Myocyte (in vitro differentiated cells): ENCODE results near the gene SMIM21. TPM values are rescaled to one million over a fixed set of nuclear protein-coding genes. Genes with fewer than 3 reads are reported as not detected.

Experiments
- DNase-seq: peaks from one replicate; pipeline ENCODE4 v3.0.0-alpha.2; 2012; ENCODE audit warnings: low read depth
- polyA plus RNA-seq: library from polyadenylated mRNA; unstranded; fragments of >200 nt; gene quantifications from one replicate; pipeline ENCODE4 v1.2.1, GENCODE V29; 2012; ENCODE audit warnings: missing spikeins
- total RNA-seq: library from RNA; depleted of rRNA; stranded (reverse); fragments of >200 nt; gene quantifications from 2 replicates; pipeline ENCODE4 v1.2.3, GENCODE V29; 2014

Gene SMIM21
- total RNA-seq: not detected in 2 replicates
- polyA plus RNA-seq: not detected

DNA sequence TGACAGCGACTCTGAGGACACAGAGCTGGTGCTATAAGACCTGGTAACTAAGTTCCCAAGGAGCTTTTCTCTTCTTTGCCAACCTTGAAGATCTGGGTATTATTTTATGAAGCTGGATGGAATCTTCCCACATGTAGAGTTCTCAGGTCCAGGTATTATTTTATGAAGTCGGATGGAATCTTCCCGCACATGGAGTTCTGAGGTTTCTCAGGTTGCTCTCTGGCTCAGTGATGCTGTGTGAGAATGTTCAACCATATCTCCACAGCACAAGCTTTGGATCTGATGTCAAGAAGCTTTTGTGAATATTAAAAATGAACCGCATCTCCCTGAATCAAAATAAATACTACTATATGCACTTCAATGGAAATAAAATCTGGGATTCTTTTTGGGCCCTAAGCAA lies at the start of gene SMIM21:
Gene SMIM21 (minus strand): TSS at position 101 of the 400 bp plus-strand sequence. CDS start 140 bp downstream, outside the sequence.
- DNase-seq: no peak

DNA sequence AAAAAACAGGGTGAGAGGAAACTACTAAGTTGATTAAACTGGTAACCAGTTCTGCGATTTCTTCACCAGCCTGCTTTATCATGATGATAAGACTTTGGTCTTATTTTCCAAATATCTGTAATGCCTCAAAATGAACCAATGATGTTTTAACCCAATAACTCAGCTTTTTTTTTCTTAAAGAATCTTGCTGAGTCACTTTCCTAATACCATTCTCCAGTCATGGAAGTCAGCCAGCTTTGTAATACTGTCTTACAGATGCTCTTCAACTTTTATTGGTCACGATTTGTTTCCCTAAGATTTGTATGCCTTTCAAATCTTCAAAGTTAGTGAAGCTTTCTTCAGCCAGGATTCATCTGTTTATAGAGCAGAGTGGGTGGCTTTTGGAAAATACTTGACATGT lies 47.7 kb upstream of the SMIM21 start:
- DNase-seq: peak; percentile 81

DNA sequence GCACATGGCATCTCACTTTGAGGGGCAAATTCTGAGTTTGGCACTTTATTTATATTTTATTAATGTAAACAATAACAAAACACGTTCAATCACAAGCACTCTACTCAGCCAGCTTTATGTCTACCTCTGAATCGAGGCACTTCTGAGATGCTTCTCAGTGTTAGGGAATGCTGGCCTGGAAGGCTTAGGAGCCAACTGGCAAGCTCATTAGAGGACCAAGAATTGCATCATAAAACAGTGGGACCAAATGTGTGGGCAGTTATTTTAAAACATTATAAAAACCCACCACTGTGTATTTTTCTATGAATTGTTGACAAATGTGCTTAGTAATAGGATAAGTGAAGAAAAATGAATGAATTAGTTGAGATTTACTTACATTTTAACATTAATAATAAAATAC lies 46.8 kb upstream of the SMIM21 start:
- DNase-seq: peak; percentile 27

DNA sequence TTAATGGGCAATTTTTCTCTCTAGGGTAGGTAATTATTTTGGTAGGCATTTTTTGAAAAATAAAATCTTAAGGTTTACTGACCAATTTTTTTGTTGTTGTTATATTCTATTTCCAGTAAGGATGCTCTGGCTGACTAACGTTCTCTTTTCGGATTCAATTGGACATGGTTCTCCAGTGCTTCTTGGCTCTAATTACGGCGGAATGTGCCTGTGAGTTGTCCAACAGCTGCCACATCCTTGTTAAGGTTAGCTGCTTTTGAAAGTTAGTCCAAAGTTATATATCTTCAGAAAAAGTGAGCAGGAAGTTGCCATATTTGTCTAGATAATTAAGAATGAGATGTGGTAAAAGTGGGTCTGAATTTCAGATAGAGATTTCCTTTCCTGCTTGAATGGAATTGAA lies 45.8 kb upstream of the SMIM21 start:
- peak; percentile 75 for DNase-seq

DNA sequence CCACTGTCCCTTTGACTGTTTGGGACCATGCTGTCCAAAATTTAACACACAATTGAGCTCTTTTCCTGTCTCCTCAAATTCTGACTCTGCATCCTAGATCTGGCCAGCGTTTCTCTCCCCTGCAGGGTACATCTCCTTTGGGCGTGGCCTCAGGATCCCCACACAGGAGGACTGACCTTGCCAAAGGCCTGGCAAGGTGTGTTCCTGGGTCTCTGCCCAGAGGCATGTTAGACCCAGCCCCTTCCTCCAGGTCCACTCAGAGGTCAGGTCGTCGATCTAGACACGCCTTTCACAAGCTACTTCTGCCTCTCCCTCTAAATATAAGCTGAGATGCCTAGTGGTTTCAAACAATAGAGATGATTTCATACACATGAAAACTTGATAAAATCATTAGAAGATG lies 45.4 kb upstream of the SMIM21 start:
- DNase-seq: peak; percentile 24

DNA sequence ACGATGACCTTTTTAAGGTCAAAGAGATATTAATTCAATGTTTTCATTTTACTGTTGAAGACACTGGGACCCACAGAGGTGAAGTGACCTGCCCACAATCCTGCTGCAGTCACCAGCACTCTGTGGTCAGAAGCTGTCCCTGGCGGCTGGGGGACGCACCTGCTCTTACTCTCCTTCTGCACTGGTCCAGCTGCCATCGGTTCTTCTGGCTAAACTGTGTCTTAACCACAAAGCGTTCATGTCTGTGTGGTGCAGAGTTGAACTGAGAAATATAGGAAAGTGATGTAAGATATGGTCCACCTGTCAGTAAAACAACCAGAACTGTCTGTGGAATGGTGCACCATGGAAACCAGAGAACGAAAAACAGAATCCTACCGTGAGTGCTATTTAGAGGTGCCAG lies 44.9 kb upstream of the SMIM21 start:
- peak; percentile 91 for DNase-seq

DNA sequence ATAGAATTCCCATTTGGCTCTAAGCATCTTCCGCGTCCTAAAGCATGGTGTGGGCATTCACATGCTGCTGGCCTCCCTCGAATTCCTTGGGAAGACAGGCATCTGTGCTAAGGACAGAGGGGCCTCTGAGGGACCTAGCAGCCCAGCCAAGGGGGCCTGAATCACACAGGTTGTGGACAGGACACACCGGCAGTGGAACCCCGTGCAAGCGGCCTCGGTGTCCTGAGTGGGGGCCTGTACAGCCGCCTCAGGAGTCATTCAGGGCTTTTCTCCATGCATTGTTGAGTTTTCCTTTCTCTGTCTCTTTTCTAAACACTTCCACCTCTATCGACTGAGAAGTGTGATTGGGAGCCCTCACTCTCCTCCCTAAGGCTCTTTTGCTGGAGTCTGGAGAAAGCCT lies 44.3 kb upstream of the SMIM21 start:
- no peak for DNase-seq

DNA sequence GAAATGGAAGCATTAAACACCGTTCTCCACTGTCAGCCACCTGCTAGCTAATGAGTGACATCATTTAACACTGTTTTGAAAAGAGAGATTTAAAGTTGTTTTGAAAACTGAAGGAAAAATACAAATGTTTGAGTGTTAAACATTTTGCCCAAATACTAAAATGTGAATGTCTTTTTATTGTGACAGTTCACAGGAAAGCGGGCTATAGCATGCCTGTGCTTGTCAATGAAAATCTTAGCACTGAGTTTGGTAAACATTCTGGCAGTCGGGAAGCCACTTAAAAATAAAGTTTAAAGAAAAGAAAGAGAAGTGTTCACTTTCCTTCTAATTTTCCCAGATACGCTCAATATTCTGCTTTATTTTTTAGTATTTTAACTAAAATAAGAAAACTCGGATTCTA lies 40.3 kb upstream of the SMIM21 start:
- DNase-seq: no peak

DNA sequence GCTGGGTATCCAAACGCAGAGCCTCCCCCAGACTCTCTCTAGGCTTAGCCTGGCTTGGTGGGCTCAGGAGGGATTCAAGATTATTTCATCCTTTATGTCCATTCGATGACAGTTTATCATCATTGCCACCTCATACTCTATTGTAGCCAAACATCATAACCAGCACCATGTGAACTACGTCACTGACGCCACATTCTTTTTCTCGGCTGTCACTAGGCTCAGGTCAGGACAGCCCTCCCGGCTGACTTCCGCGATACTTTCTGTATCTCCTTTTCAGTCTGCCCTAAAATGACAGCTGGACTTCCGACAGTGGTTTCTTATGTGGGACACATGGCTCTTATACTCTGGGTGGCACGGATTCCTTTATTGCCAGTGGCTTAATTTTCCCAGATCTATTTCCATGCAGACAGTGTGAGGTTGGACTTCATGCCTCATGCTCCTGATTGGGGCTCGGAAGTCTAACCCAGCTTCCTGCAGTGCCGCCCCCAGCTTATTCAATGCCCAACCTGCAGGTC lies 39.8 kb upstream of the SMIM21 start:
- peak; percentile 61 for DNase-seq

DNA sequence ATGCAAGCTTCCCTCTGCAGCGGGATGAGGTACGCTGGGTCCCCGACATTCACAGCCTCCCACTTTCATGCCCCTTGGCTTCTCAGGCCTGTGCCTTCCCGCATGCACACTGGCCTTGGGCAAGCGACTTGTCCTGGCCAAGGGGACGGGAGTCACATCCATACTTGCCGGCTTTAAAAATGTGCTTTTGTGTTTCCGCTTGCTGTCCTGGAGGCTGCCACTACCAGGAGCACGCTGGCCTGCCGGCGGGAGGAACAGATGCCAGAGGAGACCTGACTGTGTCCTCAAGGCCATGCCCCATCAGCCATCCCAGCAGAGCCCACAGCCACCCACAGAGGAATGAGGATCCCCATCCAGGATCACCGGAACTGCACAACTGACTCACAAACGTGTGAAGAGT lies 36.9 kb upstream of the SMIM21 start:
- DNase-seq: no peak

DNA sequence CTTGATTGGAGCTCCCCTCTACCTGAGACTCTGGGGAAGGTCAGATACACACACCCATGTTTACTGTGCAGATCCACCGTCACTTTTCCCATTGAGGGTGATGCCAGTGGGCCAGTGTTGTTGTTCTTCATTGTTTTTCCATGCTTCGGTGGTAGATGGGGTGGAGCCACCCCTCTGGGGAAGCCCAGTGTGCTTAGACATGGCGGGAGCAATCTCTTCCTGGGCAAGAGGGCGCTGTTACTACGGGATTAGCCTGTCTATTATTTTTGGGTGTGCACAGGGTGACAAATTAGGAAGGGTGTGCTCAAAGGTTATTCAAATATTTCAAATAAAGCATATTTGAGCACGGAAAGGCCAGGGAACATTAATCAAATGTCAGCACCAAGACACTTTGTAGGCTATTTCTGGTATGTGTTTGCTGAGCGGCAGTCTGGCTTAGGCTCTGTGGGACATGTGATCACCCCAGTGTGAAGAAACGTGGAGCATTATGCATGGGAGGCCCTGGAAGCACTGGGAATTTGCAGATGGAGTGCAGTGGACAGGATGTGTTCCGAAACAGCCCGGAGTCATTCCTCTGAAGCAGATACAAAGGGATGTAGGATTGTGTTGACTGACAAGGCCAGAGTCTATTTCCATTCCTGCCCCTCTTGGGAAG lies 34.8 kb upstream of the SMIM21 start:
- DNase-seq: no peak

DNA sequence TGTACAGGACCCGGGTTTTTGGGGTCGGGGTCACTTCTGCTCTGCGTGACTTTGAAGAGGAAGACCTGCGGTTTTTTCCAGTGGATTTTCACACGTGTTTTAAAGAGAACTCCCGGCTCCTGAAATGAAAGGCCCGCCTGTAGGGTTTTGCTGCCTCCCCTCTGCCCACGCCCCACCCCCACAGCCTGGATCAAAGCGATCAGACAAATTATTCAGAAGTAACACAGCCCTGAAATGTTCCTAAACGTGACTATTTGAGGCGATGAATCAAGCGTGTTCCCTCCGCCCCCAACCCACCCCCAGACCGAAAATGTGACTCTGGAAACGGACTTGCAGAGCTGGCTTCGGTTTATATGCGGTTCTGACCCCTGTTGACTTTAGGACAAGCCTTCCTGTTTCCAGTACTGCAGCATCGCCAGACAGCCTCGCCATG lies 28.7 kb upstream of the SMIM21 start:
- DNase-seq: no peak

DNA sequence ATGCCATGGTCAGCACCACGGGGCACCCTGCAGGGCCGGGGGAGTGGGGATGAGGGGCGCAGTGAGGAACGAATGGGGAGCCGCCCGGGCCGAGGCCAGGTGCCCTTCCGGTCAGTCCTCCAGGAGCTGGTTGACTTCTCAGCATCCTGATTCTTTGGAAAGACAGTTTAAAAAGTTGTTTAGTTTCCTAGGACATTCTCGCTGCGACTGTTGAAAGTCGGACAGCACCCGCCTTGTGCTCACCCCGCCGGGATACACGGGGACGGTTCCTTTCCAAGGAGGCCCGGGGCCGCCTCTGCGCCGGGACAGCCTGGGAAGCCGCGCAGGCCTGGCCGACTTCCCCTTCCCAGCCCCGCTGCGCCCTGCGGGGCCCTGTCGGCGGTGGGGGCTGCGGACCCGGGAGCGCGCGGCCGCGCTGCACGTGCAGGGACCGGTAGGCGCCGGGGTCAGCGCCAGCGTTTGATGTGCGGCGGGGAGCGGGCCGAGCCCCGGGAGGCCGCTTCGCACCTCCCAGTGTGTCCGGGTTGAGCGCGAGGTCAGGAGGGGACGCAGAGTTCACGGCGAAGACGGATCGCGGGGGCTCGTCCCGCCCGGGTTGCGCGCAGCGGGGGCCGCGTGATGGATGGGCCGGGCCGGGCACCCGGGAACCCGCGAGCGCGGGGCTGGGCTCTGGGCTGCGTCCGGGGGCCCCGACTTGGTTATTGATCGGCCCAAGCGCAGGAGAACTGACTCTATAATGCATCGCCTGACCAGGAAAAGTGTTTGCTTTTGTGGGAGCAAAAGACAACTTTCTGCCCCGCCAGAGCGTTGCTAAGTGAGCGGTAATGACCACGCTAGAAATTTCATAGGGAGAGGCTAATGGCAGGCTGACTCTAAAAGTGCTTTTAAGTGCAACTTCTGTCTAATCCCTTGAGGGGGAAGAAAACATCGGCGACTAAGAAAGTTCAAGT lies 28.0 kb upstream of the SMIM21 start:
- DNase-seq: no peak

DNA sequence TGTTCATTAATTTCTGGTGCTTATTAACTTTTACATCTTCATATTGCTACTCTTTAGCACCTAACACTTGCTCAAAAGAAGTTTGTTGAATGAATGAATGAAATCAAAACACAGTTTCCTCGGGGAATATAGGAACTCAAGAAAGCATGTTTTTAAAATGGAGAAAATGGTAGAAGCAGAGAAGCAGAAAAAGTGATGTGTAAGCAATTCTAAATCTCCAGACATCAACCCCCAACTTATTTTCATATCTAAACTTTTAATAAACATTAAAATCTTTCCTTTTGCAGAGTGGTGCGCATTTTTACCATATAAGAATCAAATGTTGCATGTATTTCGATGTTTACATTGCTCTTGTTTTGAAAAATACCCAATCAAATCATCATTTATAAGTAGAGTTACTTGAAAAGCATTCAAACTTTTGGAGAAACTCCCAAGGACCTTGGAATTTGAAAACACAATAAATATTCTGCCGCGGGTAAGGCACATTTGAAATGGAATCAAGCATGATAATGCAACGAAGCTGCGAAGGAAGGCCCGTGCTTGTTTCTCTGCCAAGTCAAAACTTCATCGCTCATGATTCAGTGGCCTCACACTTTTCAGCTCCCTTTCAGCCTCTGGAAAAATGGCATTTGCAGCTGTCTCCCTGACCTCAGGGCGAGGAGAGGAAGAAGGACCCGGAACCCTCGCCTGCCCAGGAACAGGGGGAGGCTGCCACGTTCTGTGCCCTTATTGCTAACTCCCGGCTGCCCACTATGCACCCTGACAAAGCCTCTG lies 26.7 kb upstream of the SMIM21 start:
- peak; percentile 60 for DNase-seq

DNA sequence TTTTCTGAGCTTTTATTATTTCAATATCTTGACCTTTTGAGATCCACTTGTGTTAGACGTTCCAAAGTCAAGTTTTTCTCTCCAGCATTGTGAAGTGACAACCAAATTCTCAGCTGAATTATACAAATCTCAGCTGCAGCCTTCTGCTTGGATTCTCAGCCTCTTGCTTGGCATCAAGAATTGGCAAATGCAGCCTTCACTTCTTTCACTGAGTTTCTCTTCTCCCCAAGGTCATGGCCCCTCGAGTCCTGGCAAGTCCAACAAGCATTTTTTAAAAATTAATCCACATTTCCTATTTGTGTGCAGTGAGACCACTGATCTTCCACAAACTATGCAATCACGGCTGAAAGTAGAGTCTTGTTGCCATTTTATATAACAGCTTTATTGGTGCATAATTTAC lies 23.4 kb upstream of the SMIM21 start:
- DNase-seq: no peak

DNA sequence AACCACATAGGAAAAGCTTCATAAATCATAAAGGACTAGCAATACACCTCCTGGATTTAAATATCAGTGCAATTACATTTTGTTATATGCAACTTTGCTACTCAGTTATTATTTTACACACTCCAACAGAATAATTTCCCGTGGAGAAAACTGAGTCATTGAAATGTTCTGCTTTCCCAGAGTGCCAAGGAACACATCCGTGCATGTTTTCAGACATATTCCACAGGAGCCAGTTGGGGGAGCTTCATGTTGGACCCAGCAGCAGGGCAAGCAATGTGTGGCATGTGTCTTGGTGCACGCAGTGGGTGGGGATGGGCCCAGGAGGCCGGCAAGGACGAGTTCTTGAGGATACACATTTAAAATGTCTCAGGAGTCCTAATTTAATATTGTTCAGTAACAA lies 14.4 kb upstream of the SMIM21 start:
- DNase-seq: peak; percentile 12

DNA sequence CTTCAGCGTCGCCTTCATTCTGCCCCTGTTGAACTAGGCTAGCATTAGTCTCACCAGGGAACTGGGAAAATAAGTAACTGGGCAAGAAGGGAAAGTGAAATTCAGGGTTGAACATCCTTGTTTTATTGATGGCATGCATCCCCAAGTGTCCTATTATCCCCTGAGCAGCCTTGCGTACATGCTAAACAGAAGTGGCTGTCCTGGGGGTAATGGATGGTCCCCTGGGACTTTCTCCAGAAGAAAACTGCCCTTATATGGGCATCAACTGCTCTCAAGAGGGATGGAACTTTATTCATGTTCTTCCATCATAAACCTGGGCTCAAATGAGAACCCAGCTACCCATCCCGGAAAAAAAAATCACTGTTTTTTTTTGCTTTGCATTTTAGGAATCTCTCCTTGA lies 11.8 kb upstream of the SMIM21 start:
- peak; percentile 1 for DNase-seq

DNA sequence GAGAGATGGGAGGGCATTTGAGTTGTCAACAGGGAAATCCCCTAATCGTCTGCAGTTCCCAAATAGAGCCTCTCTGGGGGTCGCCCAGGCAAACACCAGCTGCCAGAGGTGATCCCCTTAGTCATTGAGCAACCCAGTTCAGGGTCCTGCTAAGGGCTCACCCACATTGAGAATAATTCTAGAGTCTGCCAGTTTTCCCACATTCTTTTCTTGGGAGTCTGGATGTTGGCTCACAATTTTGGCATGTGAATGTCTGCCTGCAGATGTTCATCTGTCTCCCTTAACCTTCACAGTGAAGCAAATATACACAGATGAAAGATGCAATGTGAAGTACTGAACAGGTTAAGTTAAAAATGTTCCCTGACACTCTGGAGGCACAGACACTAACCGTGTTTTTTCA lies 11.4 kb upstream of the SMIM21 start:
- DNase-seq: peak; percentile 12

DNA sequence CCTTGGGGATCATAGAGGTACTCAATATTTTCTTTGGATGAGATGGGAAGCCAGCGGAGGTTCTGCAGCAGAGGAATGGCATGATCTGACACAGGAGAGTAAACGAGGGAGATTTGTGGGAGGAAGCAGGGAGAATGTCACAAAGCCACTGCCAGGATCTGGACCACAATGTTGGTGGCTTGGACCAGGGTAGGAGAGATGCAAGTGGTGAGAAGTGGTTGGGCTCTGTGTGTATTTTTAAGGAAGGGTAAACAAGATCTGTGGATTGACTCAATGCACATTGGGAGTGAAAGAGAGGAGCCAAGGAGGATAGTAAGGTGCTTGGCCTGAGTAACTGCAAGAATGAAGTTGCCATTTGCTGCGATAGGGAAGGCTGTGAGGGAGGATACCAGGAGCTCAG lies 10.5 kb upstream of the SMIM21 start:
- no peak for DNase-seq

DNA sequence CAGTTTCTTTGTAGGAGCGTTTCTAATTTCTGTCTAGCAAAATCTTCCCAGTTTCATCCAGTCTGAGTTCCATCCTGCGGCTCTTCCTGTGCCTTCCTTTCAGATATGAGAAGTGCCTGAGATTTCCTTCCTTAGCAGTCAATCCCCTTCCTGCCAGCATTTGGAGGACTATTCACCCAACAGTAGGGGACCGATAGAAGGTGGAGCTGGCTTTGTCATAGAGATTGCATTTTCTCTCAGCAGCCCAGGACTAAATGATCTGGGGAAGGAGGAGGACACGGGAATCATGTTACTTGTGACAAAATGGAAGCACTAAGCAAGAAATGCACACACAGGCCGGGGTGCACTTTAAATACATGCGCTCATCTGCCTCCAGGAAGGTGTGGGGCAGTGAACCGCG lies 5.6 kb upstream of the SMIM21 start:
- no peak for DNase-seq

DNA sequence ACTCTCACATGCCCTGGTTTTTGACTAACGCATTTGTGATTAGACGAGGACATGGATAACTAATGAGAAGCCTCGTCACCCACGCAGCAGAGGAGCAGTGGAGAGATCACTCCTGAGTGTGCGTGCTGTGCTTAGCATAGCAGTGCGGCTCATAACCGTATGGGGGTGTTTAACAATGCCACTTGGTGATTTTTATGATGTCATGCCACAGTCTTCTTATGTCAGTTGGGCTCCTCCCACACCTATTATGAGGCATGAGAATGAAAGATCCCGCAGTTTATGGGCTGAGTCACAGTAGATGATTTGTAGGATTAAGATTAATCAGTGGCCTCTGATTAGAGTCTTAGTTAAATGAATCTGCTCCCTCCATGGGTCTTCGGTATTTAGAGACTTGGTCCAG lies 2.5 kb upstream of the SMIM21 start:
- DNase-seq: no peak

DNA sequence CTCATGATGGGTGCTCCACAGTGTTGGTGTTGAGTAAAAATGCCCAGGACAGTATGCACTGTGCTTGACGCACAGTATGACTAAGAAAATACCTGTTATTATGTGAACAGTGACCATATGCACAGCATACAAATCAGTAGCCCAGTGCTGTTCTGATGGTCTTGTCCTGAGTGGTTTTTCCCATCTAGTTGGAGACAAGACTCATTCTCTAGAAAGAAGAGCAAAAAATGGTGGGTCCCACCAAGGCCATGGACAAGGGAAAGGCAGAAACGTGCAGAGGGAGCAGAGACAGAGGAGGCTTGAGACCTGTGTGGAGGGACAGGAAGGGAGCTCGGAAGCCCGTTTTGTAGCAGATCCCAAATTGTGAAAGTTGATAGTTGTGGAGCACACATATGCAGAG lies 987 bp upstream of the SMIM21 start:
- DNase-seq: no peak
